HG02840 (cell line): ENCODE data around the gene AGRP.
A peak's percentile ranks its signal among the peaks of the same experiment; 100 is the strongest.
"Not testable (repeated sequence)": the region's sequence is repeated elsewhere in the genome, so short reads cannot be mapped to it uniquely, and the experiment has no call there.

Source experiments
- ATAC-seq: cut with Tn5 transposase; IDR thresholded peaks from one replicate; pipeline ENCODE4 v1.9.1; 2021; ENCODE audit warnings: mild to moderate bottlenecking, moderate library complexity, moderate number of reproducible peaks; ENCODE audit not compliant: unreplicated experiment, low FRiP score

AGRP gene

DNA sequence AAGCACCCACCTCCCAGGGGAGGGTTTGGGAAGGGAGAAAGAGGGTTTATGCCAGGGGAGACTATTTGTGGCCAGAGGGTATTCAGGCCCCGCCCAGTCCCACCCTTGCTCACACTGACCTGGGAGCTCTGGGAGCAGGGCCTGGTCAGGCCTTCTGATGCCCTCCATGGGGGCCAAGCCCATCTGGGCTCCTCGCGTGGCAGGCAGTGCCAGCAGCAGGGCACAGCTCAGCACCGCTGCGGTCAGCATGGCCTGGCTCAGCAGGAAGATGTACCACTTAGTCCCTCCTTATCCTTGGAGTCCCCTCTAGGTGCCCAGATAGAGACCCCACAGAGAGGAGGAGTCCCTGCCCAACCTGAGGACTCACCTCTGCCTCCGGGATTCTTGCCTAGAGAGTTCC lies at the start of gene AGRP:
AGRP (minus strand) TSS at position 398 of the 400 bp plus-strand sequence; CDS start at position 249, 149 bp downstream.
- no peak for ATAC-seq

GRCh38 chr16:67531247-67531646 lies 47.9 kb upstream of the AGRP start:
- ATAC-seq: no peak

- ATAC-seq: no peak
Observed at GRCh38 chr16:67530013-67530939, 46.9 kb upstream of the AGRP start.

GRCh38 chr16:67529582-67530012 lies 46.2 kb upstream of the AGRP start:
- no peak for ATAC-seq

- no peak for ATAC-seq
Observed at GRCh38 chr16:67528870-67529581, 45.7 kb upstream of the AGRP start.

GRCh38 chr16:67528222-67528869 lies 45.0 kb upstream of the AGRP start, which contains the start of gene RIPOR1:
Gene RIPOR1, plus strand, starts transcription at chr16:67528829. Its CDS starts 9,618 bp downstream, at chr16:67538447.
- no peak for ATAC-seq

DNA sequence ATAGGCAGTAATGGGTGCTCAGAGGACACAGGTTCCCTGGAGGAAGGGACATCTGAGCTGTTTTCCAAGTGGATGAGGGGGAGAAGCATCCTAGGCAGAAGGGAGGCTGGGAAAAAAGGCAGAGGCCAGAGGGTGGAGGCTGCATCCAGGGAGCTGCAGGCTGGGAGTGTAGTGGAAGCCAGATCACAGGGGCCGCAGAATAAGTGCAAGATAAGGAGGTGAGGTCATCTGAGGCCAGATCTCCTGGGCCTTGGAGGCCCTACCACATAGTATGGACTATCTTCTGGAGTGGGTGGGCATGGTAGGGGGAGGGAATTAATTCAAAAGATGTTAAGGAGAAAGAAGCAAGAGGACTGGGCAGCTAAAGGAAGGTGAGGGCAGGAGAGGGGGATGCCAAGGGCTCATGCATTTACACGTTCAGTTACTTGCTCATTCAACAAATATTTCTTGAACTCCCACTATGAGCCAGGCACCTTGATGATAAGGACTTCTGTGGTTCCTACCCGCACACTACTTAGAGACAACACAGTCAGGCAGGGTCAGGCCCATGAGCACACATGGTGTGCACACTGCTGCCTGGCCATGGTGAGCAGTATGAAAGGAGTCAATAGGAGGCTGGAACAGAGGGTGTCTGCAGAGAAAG lies 42.9 kb upstream of the AGRP start:
- no peak for ATAC-seq

GRCh38 chr16:67525176-67525860 lies 42.0 kb upstream of the AGRP start:
- ATAC-seq: no peak

GRCh38 chr16:67521095-67521804 lies 37.9 kb upstream of the AGRP start:
- ATAC-seq: peak; percentile 62

DNA sequence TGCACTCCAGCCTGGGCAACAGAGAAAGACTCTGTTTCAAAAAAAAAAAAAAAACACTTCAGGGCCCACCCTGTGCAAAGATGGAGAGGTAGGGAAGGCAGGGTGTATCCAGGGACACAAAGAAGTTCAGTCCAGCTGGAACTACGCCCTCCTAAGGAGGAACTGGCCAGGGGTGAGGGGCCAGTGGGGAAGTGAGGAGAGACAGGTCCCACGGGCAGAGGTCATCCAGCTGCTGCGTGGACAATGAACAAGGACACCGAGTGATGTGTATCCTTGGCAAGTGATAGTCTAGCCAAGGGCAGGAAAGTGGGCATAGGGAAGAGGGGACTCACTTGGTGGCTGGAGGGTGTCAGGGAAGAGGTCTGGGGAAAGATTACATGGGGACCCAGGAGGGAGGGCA lies 35.9 kb upstream of the AGRP start:
- no peak for ATAC-seq

DNA sequence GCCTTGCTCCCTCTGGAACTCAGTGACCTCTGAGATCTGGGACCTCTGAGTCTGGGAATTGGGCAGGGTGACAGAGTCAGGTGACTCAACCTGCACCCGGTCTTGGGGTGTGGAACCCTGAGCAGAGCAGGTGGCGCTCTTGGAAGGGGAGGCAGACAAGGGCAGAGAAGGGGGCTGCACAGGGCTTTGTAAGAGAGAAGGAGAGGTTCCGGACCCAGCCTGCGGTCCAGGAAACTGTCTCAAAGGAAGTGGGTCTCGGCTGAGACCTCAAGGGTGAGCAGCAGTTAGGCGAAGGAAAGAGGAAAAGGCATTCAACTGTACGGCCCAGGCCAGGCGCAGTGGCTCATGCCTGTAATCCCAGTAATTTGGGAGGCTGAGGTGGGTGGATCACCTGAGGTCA lies 35.3 kb upstream of the AGRP start:
- ATAC-seq: no peak

DNA sequence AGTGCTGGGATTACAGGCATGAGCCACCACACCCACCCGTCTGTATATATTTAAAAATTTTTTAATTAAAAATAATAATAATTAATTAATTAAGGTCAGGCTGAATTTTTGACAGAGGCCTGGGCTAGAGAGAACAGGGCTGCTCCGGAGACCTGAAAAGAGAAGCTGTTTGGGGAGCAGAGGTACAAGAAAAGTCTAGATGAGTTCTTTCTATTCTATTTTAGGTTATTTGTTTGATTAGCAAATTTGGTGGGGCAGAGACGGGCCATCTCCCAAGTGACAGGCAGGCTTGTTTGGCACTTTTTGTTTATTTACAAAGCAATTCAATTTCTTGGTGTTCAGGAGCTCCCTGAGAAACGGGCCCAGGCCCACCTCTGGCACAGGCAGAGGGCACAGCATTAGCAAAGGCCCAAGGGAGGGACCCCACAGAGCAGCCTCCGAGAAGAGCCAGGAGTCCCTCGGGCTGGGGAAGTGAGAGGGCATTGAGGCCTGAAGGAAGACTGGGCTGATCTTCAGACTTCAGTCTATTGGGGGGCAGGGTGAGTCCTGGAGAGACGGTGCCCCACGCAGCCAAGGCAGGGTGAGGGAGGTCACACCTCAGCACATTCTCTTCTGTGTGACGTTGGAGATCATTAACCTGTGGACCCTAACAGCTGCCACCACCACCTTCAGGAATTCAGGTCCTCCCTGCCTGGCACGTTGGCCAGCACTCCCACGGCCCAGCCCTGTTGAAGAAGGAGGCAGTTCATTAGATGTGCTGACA lies 34.5 kb upstream of the AGRP start:
- no peak for ATAC-seq

DNA sequence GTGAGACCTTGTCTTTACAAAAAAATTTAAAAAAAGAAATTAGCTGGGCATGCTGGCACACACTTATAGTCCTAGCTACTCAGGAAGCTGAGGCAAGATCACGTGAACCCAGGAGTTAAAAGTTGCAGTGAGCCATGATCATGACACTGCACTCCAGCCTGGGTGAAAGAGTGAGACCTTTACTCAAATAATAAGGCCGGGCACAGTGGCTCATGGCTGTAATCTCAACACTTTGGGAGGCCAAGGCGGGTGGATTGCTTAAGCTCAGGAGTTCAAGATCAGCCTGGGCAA lies 33.8 kb upstream of the AGRP start:
- ATAC-seq: no peak

GRCh38 chr16:67516296-67517154 lies 33.2 kb upstream of the AGRP start:
- ATAC-seq: no peak

DNA sequence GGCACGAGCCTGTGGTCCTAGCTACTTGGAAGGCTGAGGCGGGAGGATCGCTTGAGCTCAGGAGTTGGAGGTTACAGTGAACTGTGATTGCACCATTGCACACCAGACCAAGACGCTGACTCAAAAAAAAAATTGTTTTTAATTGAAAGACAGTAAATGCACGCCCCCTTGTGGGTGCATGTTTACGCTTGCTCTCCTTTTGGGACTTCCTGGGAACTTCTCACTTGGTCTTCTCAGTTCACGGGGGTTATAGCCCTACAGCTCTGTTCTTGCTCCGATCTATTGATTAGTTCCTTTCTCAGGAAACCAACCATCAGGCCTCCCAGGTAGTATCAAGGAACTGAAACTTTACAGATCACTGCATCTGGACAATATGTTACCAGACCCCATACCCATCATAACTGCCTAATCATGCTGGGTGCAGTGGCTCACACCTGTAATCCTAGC lies 31.1 kb upstream of the AGRP start:
- no peak for ATAC-seq

- not testable (repeated sequence) for ATAC-seq
Observed at GRCh38 chr16:67513892-67514291, 30.5 kb upstream of the AGRP start.

DNA sequence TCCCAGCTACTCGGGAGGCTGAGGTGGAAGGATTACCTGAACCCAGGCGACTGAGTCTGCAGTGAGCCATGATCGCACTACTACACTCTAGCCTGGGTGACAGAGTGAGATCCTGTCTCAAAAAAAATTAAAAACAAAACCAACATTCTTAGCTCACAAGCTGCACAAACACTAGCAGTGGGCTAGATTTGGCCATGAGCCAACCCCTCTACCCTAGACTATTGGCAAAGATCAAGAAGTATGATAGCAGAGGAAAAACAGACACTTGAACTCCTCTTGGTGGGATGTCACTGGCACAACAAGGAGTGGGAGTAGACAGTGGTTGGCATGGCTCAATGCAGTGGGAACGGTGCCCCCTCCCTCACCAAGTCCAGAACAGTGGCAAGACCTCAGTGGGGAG lies 25.7 kb upstream of the AGRP start:
- ATAC-seq: no peak

DNA sequence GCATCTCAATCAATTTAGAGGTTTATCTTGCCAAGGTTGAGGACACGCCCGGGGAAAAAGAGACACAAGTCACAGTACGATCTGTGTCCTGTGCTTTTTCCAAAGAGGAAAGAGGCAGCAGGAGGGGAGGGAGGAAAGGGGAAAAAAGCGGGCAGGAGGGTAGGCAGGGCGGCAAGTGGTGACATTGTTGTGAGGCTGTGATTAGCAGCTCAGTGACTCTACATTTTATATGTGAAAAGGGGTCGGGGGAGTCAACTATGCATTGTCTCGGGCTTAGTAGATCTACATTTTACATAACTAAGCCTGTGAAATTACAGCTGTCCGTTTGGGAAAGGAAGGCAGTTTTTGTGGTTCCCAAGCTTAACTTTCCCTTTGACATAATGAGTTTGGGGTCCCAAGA lies 23.1 kb upstream of the AGRP start:
- no peak for ATAC-seq
